HG03196 (cell line): ENCODE measurements around the gene ZNF80.
"Not testable (repeated sequence)": the region's sequence is repeated elsewhere in the genome, so short reads cannot be mapped to it uniquely, and the experiment has no call there.

ENCODE experiments used
- ATAC-seq: cut with Tn5 transposase; IDR thresholded peaks from one replicate; pipeline ENCODE4 v1.9.1; 2021; ENCODE audit not compliant: unreplicated experiment

ZNF80 gene

DNA sequence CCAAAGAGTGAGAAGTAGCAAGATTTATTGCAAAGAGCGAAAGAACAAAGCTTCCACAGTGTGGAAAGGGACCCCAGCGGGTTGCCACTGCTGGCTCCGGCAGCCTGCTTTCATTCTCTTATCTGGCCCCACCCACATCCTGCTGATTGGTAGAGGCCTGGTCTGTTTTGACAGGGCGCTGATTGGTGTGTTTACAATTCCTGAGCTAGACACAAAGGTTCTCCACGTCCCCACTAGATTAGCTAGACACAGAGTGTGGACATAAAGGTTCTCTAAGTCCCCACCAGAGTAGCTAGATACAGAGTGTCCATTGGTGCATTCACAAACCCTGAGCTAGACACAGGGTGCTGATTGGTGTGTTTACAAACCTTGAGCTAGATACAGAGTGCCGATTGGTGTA lies at the start of gene ZNF80:
Gene ZNF80 (minus strand): TSS at position 101 of the 400 bp plus-strand sequence. CDS start 504 bp downstream, outside the sequence.
- ATAC-seq = not testable (repeated sequence)

DNA sequence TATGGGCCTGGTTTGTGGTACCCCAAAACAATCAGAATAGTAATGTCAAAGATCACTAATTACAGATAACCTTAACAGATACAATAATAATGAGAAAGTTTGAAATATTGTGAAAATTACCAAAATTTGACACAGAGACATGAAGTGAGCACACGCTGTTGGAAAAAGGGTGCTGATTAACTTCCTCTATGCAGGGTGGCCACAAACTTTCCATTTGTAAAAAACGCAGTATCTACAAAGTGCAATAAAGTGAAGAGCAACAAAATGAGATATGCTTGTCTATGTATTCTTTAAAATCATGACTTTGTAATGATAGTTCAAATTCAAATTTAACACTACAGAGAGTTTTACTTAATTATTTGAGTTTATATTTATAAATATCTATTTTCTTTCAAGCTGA lies 48.9 kb upstream of the ZNF80 start:
- ATAC-seq = no peak

DNA sequence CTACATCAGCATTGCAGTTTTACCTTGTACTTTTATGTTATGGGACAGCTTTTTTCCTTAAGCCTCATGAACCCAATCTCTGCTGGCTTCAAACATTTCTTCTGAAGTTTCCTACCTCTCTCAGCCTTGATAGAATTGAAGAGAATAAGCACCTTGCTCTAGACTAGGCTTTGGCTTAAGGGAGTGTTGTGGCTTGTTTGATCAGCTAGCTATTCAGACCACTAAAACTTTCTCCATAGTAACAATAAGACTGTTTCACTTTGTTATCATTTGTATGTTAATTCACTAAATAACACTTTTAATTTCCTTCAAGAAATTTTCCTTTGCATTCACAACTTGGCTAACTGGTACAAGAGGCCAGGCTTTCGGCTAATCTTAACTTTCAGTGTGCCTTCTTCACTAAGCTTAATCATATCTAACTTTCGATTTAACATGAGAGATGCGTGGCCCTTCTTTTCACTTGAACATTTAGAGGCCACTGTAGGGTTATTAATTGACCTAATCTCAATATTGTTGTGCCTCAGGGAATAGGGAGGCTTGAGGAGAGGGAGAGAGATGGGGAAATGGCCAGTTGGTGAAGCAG lies 48.4 kb upstream of the ZNF80 start:
- ATAC-seq = no peak

DNA sequence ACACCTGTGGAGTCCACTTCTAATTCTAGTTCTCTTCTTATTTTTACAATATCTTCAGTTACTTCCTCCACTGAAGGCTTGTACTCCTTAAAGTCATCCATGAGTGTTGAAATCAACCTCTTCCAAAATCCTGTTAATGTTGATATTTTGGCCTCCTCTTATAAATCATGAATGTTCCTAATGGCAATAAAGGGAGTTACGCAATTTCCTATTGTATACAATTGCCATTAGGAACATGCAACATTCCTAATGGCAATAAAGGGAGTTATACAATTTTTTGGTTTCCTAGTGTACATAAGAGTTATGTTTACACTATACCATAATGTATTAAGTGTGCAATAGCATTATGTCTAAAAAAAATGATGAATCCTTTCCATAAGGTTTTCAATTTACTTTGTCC lies 47.3 kb upstream of the ZNF80 start:
- ATAC-seq = no peak

DNA sequence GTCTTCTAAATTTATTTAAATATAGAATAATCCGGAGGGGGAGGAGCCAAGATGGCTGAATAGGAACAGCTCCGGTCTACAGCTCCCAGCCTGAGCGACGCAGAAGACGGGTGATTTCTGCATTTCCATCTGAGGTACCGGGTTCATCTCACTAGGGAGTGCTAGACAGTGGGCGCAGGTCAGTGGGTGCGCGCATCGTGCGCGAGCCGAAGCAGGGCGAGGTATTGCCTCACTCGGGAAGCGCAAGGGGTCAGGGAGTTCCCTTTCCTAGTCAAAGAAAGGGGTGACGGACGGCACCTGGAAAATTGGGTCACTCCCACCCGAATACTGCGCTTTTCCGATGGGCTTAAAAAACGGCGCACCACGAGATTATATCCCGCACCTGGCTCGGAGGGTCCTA lies 39.5 kb upstream of the ZNF80 start:
- not testable (repeated sequence) for ATAC-seq

DNA sequence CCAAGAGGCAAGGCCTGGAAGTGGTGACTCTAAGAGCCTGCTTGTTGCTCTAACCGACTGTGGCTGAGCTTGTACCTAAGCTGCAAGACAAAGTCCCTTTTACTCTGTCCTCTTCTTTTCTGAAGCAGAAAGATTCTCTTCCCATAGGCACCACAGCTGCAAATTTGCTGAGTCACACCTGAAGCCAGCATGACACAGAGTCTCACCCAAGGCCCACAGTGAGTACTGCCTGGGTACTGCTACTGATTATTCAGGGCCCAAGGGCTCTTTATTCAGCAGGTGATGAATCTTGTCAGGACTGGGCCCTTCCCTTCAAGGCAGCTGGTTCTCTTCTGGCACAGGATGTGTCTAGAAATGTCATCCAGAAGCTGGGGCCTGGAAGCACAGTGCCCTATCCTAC lies 37.6 kb upstream of the ZNF80 start:
- ATAC-seq = no peak

DNA sequence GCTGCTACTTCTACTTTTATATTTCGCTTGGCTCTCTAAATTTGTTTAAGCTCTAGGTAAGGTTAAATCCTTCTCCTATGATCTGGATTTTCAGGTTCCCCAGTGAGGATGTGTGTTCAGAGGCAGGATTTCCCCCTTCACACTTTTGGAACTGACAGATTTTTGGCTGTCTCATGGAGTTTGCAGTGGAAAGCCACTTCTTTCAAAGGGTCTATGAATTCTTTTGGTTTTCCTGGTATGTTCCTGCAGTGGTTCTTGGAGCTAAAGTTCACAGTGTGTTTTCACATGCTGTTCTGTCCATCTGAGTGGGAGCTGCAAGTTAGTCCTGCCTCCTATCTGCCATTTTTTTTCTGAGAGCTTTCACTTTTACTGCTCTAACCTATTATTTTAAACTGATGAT lies 34.9 kb upstream of the ZNF80 start:
- no peak for ATAC-seq

DNA sequence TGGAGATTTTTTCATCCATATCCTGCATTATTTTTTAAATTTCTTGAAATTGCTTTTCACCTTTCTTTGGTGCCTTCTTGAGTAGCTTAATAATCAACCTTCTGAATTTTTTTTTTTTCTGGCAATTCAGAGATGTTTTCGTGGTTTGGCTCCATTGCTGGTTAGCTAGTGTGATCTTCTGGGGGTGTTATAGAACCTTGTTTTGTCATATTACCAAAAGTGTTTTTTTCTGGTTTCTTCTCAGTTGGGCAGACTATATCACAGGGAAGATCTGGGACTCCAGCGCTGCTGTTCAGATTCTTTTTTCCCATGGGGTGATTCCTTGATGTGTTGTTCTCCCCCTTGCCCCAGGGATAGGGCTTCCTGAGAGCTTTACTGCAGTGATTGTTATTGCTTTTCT lies 32.6 kb upstream of the ZNF80 start:
- ATAC-seq = no peak

DNA sequence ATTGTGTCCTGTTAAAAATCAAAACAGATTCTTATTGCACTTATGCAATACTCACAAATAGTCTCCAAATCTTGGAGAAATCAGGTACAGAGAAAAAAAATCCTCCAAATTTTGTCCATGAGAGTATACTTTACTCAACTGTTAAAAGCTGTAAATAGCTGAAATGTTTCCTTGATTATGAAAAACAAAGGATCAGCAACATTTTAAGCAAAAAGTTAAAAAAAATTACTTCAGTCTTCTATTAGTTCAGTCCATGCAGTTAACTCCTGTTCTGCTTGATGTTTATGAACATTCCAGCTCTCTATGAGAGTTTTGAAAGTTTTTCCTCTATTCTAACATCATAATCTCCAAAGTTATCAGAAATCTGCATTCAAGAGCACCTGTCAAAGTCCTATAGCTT lies 22.8 kb upstream of the ZNF80 start:
- no peak for ATAC-seq

DNA sequence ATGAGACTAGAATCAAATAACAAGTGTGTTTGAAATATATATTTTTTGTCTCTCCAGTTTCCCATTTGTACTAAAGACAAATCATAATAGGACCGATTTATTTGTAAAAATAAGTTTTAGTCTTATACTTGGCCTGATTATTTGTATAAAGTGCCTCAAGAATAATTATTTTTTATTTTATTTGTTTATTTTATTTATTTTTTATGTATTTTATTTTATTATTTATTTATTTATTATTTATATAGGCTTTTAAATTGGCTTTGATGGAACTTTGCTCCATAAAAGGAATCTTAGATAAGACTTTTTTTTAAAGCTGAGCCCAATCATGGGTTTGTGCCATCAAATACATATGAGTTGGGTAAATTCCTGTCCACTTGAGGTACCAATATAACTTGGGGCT lies 22.2 kb upstream of the ZNF80 start:
- no peak for ATAC-seq

DNA sequence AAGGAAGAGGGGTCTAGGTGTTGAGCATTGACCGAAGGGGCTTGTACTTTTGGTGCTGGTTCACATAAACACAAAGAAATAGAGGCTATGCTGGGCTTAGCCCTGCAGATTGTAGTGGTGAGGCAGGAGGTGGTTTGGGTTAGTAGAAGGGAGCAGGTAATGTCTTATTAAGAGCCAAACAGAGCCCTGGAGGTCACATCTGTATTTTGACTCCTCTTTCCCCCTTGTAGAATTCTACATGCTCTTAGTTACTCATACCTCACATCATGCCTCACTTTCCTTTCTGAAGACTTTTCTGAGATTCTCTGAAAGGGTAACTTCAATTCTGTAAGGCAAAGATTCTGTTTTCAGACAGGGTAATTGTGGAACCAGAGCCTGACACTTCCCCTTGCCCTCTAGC lies 16.1 kb upstream of the ZNF80 start:
- ATAC-seq = no peak

DNA sequence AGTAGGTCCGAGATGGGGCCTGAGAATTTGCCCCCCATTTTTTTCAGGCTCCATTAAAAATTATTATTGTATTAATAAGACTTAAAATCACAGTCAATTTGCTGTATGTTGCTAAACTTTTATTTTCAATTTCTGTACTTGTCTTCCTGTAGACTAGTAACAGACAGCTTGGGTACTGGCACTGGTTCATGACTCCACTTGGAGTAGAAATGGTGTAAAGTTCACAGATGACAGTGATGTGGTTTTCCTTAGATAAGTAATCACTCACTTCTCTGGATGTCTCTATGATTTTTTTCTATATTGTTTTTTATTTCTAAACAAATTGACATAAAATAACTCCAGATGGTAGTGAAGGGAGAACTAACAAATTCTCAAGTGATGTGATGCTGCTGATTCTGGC lies 15.6 kb upstream of the ZNF80 start:
- ATAC-seq = no peak

DNA sequence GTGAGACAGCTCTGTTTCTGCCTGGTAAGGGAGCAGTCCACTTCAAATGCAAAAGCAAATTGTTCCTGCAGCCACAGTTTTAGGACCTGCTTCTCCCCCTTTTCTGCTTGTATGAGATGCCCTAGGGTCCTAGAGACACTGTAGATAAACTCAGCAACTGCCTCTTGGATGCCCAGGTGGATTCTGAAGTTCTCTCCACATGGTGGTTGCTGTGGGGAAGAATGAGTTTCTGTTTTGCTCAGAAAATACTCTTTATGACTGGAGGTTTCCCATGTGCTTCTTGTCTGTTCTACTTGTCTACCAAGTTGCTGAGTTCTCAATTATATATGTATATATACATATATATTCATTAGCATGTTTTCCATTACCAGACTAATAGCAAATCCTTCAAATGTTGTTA lies 5.6 kb upstream of the ZNF80 start:
- peak; percentile 93 for ATAC-seq

DNA sequence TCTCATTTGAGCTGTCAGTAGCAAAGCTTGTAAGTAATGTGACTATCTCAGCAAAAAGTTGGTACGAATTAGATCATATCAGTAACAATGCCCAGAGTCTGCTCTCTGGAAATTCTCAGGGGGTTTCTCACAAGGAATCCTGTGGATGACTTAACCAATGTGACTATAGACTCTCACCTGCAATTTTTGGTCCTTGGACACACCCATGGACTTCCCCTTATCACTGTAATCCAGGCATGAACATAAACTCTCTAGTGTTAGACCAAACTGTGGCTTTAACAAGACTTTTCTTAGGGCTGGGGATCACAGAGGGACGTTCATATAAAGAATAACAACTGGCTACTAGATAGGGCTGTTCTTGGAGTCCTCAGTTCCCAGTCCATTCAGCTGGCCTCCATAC lies 3.9 kb upstream of the ZNF80 start:
- no peak for ATAC-seq

DNA sequence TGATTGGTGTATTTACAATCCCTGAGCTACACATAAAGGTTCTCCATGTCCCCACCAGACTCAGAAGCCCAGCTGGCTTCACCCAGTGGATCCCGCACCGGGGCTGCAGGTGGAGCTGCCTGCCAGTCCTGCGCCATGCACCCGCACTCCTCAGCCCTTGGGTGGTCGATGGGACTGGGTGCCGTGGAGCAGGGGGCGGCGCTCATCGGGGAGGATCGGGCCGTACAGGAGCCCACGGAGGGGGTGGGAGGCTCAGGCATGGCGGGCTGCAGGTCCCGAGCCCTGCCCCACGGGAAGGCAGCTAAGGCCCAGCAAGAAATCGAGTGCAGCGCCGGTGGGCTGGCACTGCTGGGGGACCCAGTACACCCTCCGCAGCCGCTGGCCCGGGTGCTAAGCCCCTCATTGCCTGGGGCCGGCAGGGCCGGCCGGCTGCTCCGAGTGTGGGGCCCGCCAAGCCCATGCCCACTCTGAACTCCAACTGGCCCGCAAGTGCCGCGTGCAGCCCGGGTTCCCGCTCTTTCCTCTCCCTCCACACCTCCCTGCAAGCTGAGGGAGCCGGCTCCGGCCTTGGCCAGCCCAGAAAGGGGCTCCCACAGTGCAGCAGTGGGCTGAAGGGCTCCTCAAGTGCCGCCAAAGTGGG lies 888 bp upstream of the ZNF80 start:
- not testable (repeated sequence) for ATAC-seq

DNA sequence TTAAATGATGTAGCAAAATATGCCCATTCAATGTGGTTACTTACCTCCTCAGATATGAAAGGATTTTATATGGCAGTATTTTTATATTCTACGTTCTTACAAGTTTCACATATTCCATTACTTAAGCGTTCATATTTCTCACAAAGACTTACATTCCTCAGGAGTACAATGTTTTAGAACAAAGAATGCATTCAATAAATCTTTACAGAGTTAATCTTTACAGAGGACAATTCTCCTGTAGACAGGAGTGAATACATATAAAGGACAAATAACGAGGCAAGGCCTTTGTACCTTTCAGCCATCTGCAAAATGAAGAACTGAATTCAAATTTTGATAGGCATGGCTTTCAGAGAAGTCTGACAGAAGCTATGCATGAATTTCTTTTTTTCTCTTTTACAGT lies 1.9 kb downstream of the ZNF80 start:
- no peak for ATAC-seq

DNA sequence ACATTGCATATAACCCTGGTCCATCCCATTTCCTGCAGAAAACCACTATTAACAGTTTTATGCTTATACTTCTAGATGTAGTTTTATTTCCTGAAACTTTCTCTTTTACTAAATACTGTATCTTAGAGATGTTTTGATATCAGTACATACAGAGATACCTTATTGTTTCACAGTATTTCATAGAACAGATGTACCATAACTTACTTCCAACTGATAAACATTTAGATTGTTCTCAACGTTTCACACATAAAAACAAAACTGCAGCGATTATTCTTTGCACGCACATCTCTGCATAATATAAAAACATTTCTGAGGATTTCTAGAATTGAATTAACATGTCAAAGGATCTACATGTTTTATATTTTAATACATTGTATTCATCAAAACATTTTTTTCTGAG lies 2.6 kb downstream of the ZNF80 start:
- no peak for ATAC-seq

DNA sequence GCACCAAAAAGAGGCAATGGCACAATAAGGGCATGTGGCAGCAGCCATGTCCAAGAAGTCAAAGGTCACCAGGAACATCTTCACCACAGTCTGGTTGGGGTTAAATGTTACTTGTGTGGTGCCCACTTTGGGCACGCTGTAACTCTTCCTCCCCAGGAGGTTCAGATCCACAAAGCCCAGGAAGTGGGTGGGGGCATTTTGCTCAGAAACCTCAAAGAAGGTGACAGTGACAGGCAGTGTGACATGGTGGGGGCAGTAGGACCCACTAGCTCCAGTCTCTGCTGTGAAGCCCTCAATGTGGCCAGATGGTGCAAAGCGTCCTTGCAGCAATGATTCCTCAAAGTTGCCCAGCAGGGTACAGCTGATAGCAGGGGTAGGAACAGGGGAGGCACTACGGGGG lies 5.8 kb downstream of the ZNF80 start:
- ATAC-seq = no peak

DNA sequence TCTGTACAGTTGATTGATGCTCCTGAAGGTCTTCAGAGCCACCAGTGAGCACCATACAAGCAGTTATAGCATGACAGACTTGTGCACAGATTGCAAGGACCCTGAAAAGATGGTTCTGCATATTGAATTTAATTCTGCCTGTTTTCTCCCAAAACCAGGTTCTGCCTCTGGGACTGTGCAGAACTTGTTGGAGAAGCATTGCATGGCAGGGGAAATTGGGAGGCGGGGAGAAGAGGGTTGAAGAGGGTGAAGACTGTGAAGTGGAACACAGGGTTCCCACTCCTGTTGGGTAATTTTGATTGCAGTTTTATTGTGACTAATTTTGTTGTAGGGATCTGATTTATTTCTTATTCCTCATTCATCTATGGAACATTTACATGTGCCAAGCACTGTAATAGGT lies 10.3 kb downstream of the ZNF80 start:
- no peak for ATAC-seq

DNA sequence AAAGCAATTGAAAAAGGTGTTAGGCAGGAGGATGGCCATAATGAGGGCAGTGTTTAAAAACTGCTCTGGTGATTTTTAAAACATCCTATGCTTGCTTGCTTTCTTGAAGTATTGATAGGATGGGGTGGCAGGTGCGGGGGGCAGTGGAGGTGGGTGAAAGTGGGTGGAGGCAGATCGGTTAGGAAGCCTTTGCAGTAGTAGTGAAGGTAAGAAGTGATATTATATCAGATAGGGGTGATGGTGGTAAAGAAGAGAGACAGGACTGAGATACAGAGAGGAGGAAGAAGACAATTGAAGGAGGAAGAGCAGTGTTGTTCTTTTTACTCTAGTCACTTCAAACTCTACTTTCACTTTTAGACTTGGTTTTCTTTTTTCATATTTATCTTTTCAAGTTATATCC lies 11.1 kb downstream of the ZNF80 start:
- ATAC-seq = no peak

DNA sequence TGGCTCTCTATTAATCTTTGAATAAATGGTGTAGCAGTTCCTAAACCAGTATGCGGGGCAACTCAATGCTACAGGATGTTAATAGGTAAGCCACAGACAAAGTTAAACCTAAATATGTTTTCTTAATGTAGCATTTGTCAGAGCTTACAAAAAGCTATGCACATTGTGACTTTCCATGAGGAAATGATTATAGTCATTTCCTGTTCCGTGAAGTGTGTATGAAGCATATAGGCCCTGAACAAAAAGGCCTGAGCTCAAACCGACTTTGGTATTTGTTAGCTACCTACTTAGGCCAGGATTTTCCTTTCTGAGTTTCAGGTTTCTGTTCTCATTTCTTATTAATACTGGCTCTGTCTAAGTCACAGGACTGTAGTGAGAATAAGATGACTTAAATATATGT lies 14.2 kb downstream of the ZNF80 start:
- peak; percentile 83 for ATAC-seq

DNA sequence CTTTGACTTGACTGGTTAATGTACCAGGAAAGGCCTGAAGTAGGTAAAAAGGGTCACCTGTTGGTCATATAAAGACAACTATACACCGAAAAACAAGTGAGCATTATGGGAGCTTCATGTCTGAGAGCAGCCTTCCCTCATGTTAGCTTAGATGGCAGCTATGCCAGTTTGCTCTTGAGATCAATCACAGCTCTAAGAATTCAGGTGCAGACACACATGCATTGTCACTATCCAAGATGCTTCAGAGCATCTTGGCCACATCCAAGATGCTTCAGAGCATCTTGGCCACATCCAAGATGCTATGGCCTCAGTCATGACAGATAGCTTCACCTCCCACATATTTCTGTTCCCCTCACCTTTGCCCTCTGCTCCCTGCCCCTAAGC lies 15.5 kb downstream of the ZNF80 start:
- no peak for ATAC-seq

DNA sequence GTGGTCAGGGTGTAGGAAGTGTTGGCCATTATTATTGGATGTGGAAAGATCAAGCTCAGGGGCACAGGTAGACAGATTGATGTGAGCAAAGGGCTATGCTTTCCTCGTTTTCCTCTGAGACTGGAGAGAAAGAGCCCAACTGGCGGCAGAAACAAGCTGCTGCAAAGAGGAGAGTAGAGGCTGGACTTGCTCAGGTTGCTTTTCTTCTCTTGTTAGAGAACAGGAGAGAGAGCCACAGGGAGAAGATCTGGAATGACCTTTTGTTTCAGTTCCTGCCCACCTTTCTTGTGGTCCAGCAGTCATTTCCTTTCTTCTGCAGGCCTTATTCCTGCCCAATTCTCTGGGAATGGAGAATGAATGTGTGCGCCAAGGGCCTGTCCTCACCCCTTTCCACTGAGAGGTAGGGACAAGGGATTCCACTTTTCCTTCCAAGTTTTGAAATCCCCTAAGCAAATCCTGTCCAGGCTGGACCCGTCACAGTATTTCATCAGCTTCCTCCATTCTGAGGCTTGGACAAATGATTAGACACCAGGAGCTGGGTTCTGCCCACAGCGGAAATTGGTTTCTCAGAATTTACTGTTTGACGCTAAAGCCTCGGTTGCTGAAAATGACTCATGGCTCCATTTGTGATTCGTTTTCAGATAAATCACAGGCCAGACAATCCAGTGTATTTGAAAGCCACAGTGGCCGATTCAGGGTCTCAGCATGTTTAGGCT lies 16.1 kb downstream of the ZNF80 start:
- no peak for ATAC-seq
